ENCODE results near the gene ELF4.

The ELF4 gene

GRCh38 chrX:130094696-130095095 is 15.6 kb downstream of the ELF4 start:
- DNase-seq (ENCODE audit: low read depth) = no peak
- no peak overlapping the region for H3K4me3 ChIP-seq (ENCODE audit: low read depth, low read length)
- no peak for TF ChIP-seq MYC (IDR thresholded peaks at IDR 0.05; ENCODE audit: low read depth, low read length)
- no peak for TF ChIP-seq POLR2A (IDR thresholded peaks at IDR 0.05; ENCODE audit: extremely low read depth, insufficient read length)
- TF ChIP-seq CTCF (IDR thresholded peaks at IDR 0.05; ENCODE audit: low read depth, low read length) = no peak
- no peak for TF ChIP-seq MAX (IDR thresholded peaks at IDR 0.05; ENCODE audit: low read depth, low read length)

- DNase-seq (ENCODE audit: low read depth) = no peak
- TF ChIP-seq CTCF (IDR thresholded peaks at IDR 0.05; ENCODE audit: low read depth, low read length) (no peak), MYC (IDR thresholded peaks at IDR 0.05; ENCODE audit: low read depth, low read length) (no peak), POLR2A (IDR thresholded peaks at IDR 0.05; ENCODE audit: extremely low read depth, insufficient read length) (no peak), MAX (IDR thresholded peaks at IDR 0.05; ENCODE audit: low read depth, low read length) (no peak)
- H3K4me3 ChIP-seq (ENCODE audit: low read depth, low read length) = no peak overlapping the region
These were observed 17.0 kb downstream of the ELF4 start for GRCh38 chrX:130093271-130093670.

- no peak overlapping the region for H3K4me3 ChIP-seq (ENCODE audit: low read depth, low read length)
- TF ChIP-seq CTCF (IDR thresholded peaks at IDR 0.05; ENCODE audit: low read depth, low read length) = peak; percentile 18
- no peak for TF ChIP-seq MYC (IDR thresholded peaks at IDR 0.05; ENCODE audit: low read depth, low read length)
- DNase-seq (ENCODE audit: low read depth) = peak; percentile 90
These were observed 18.2 kb downstream of the ELF4 start for GRCh38 chrX:130091980-130092522.

- TF ChIP-seq CTCF (IDR thresholded peaks at IDR 0.05; ENCODE audit: low read depth, low read length) (no peak), MYC (IDR thresholded peaks at IDR 0.05; ENCODE audit: low read depth, low read length) (no peak), MAX (IDR thresholded peaks at IDR 0.05; ENCODE audit: low read depth, low read length) (no peak)
- DNase-seq (ENCODE audit: low read depth) = no peak
These were observed 19.9 kb downstream of the ELF4 start for GRCh38 chrX:130090364-130090763.

GRCh38 chrX:130086447-130087206 is 23.7 kb downstream of the ELF4 start:
- peak; percentile 96 for DNase-seq (ENCODE audit: low read depth)

More at GRCh38 chrX:130090364-130090763, 19.9 kb downstream of the ELF4 start:
- no peak overlapping the region for H3K4me3 ChIP-seq (ENCODE audit: low read depth, low read length)

More at GRCh38 chrX:130086447-130087206, 23.7 kb downstream of the ELF4 start:
- no peak for TF ChIP-seq POLR2A (IDR thresholded peaks at IDR 0.05; ENCODE audit: extremely low read depth, insufficient read length)
- no peak; the same call in 1 of the 2 replicates for TF ChIP-seq MYC (IDR thresholded peaks at IDR 0.05; ENCODE audit: low read depth, low read length)
- TF ChIP-seq MAX (IDR thresholded peaks at IDR 0.05; ENCODE audit: low read depth, low read length) = peak; percentile 38
- peak overlapping the region; percentile 59 for H3K4me3 ChIP-seq (ENCODE audit: low read depth, low read length)

Measured in NB4 (cell line).